ENCODE measurements around the gene GTF2IRD2.
"Not testable (repeated sequence)": the region's sequence is repeated elsewhere in the genome, so short reads cannot be mapped to it uniquely, and the experiment has no call there.

The GTF2IRD2 gene

DNA sequence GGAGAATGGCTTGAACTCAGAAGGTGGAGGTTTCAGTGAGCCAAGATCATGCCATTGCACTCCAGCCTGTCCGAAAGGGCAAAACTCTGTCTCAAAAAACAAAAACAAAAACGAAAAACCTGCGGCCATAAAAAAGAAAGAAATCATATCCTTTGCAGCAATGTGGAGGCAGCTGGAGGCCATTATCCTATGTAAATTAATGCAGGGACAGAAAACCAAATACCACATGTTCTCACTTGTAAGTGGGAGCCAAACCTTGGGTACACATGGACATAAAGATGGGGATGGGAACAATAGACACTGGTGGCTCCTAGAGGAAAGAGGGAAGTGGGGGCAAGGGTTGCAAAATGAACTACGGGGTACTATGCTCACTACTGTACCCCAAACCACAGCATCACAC lies 21.0 kb downstream of the GTF2IRD2 start:
- not testable (repeated sequence) for H3K9me3 ChIP-seq (ENCODE audit: control insufficient read depth in 1 of 2, low read length in 2 of 2); H3K4me1 ChIP-seq (ENCODE audit: control insufficient read depth in 1 of 2, insufficient read depth in 2 of 2, low read length in 2 of 2); H3K27ac ChIP-seq (ENCODE audit: low read length); H3K4me3 ChIP-seq (ENCODE audit: low read depth in 1 of 2, low read length in 2 of 2); H3K36me3 ChIP-seq (ENCODE audit: control insufficient read depth in 1 of 2, insufficient read depth in 2 of 2, low read length in 2 of 2); H3K27me3 ChIP-seq (ENCODE audit: low read depth, low read length)

DNA sequence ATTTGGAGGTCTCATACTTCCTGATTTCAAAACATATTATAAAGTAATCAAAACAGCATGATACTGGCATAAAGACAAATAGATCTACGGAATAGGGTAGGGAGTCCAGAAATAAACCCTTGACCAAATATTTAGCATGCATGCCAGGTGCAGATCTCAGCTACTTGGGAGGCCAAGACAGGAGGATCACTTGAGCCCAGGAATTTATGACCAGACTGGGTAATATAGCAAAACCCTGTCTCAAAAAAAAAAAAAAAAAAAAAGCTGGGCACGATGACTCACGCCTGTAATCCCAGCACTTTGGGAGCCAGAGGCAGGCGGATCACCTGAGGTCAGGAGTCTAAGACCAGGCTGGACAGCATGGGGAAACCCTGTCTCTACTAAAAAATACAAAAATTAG lies 21.4 kb downstream of the GTF2IRD2 start:
- not testable (repeated sequence) for H3K4me3 ChIP-seq (ENCODE audit: low read depth in 1 of 2, low read length in 2 of 2); H3K4me1 ChIP-seq (ENCODE audit: control insufficient read depth in 1 of 2, insufficient read depth in 2 of 2, low read length in 2 of 2); H3K9me3 ChIP-seq (ENCODE audit: control insufficient read depth in 1 of 2, low read length in 2 of 2); H3K36me3 ChIP-seq (ENCODE audit: control insufficient read depth in 1 of 2, insufficient read depth in 2 of 2, low read length in 2 of 2); H3K27me3 ChIP-seq (ENCODE audit: low read depth, low read length); H3K27ac ChIP-seq (ENCODE audit: low read length)

GRCh38 chr7:74821259-74821658 lies 30.1 kb downstream of the GTF2IRD2 start:
- H3K9me3 ChIP-seq (ENCODE audit: control insufficient read depth in 1 of 2, low read length in 2 of 2); H3K36me3 ChIP-seq (ENCODE audit: control insufficient read depth in 1 of 2, insufficient read depth in 2 of 2, low read length in 2 of 2); H3K4me1 ChIP-seq (ENCODE audit: control insufficient read depth in 1 of 2, insufficient read depth in 2 of 2, low read length in 2 of 2); H3K27ac ChIP-seq (ENCODE audit: low read length); H3K4me3 ChIP-seq (ENCODE audit: low read depth in 1 of 2, low read length in 2 of 2); H3K27me3 ChIP-seq (ENCODE audit: low read depth, low read length): not testable (repeated sequence)

- H3K27ac ChIP-seq (ENCODE audit: low read length); H3K27me3 ChIP-seq (ENCODE audit: low read depth, low read length); H3K4me3 ChIP-seq (ENCODE audit: low read depth in 1 of 2, low read length in 2 of 2); H3K9me3 ChIP-seq (ENCODE audit: control insufficient read depth in 1 of 2, low read length in 2 of 2); H3K4me1 ChIP-seq (ENCODE audit: control insufficient read depth in 1 of 2, insufficient read depth in 2 of 2, low read length in 2 of 2); H3K36me3 ChIP-seq (ENCODE audit: control insufficient read depth in 1 of 2, insufficient read depth in 2 of 2, low read length in 2 of 2): not testable (repeated sequence)
These were observed 31.1 kb downstream of the GTF2IRD2 start for GRCh38 chr7:74820146-74820805.

- not testable (repeated sequence) for H3K4me3 ChIP-seq (ENCODE audit: low read depth in 1 of 2, low read length in 2 of 2); H3K9me3 ChIP-seq (ENCODE audit: control insufficient read depth in 1 of 2, low read length in 2 of 2); H3K27ac ChIP-seq (ENCODE audit: low read length); H3K27me3 ChIP-seq (ENCODE audit: low read depth, low read length); H3K36me3 ChIP-seq (ENCODE audit: control insufficient read depth in 1 of 2, insufficient read depth in 2 of 2, low read length in 2 of 2); H3K4me1 ChIP-seq (ENCODE audit: control insufficient read depth in 1 of 2, insufficient read depth in 2 of 2, low read length in 2 of 2)
These were observed 35.5 kb downstream of the GTF2IRD2 start for GRCh38 chr7:74815882-74816281.

DNA sequence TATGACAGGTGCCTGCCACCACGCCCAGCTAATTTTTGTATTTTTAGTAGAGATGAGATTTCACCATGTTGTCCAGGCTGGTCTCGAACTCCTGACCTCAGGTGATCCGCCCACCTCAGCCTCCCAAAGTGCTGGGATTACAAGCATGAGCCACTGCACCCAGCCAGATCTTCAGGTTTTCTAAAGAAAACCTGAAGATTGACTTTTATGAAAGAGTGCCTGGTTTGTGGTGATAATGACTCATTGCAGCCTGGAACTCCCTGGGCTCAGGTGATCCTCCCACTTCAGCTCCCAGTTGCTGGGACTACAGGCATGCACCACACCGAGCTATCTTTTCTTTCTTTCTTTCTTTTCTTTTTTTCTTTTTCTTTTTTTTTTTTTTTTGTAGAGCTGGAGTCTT lies 52.8 kb downstream of the GTF2IRD2 start:
- not testable (repeated sequence) for H3K4me1 ChIP-seq (ENCODE audit: control insufficient read depth in 1 of 2, insufficient read depth in 2 of 2, low read length in 2 of 2); H3K4me3 ChIP-seq (ENCODE audit: low read depth in 1 of 2, low read length in 2 of 2); H3K9me3 ChIP-seq (ENCODE audit: control insufficient read depth in 1 of 2, low read length in 2 of 2); H3K27ac ChIP-seq (ENCODE audit: low read length); H3K27me3 ChIP-seq (ENCODE audit: low read depth, low read length); H3K36me3 ChIP-seq (ENCODE audit: control insufficient read depth in 1 of 2, insufficient read depth in 2 of 2, low read length in 2 of 2)

GRCh38 chr7:74797848-74798622 lies 53.4 kb downstream of the GTF2IRD2 start:
- not testable (repeated sequence) for H3K4me3 ChIP-seq (ENCODE audit: low read depth in 1 of 2, low read length in 2 of 2); H3K9me3 ChIP-seq (ENCODE audit: control insufficient read depth in 1 of 2, low read length in 2 of 2); H3K27me3 ChIP-seq (ENCODE audit: low read depth, low read length); H3K27ac ChIP-seq (ENCODE audit: low read length); H3K4me1 ChIP-seq (ENCODE audit: control insufficient read depth in 1 of 2, insufficient read depth in 2 of 2, low read length in 2 of 2); H3K36me3 ChIP-seq (ENCODE audit: control insufficient read depth in 1 of 2, insufficient read depth in 2 of 2, low read length in 2 of 2)

GRCh38 chr7:74789200-74789736 lies 62.1 kb downstream of the GTF2IRD2 start:
- H3K9me3 ChIP-seq (ENCODE audit: control insufficient read depth in 1 of 2, low read length in 2 of 2); H3K27me3 ChIP-seq (ENCODE audit: low read depth, low read length); H3K36me3 ChIP-seq (ENCODE audit: control insufficient read depth in 1 of 2, insufficient read depth in 2 of 2, low read length in 2 of 2); H3K4me1 ChIP-seq (ENCODE audit: control insufficient read depth in 1 of 2, insufficient read depth in 2 of 2, low read length in 2 of 2); H3K4me3 ChIP-seq (ENCODE audit: low read depth in 1 of 2, low read length in 2 of 2); H3K27ac ChIP-seq (ENCODE audit: low read length): not testable (repeated sequence)

DNA sequence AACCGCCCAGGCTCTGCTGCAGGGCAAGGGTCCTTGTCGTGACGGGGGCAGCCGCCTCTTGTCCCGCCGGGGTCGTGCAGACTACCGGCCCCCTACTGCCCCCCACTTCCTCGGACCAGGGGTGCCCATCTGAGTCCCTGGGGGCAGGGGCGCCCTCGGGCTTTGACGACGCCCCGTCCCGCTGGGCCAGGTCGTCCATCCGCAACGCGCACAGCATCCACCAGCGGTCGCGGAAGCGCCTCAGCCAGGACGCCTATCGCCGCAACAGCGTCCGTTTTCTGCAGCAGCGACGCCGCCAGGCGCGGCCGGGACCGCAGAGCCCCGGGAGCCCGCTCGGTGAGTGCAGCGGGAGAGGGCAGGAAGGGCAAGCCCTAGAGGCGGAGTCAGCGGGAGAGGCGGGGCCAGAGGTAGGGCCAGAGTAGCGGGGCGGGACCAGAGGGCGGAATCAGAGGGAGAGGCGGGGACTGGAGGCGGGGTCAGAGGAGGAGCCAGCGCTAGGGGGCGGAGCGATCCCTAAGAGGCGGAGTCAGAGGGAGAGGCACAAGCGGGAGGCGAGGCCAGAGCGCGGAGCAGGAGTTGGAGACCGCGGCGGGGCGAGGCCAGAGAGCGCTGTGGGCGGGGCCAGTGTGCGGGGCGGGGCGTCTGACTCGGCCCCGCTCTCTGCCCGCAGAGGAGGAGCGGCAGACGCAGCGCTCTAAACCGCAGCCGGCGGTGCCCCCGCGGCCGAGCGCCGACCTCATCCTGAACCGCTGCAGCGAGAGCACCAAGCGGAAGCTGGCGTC lies 62.8 kb downstream of the GTF2IRD2 start:
- not testable (repeated sequence) for H3K4me1 ChIP-seq (ENCODE audit: control insufficient read depth in 1 of 2, insufficient read depth in 2 of 2, low read length in 2 of 2); H3K27me3 ChIP-seq (ENCODE audit: low read depth, low read length); H3K9me3 ChIP-seq (ENCODE audit: control insufficient read depth in 1 of 2, low read length in 2 of 2); H3K36me3 ChIP-seq (ENCODE audit: control insufficient read depth in 1 of 2, insufficient read depth in 2 of 2, low read length in 2 of 2); H3K4me3 ChIP-seq (ENCODE audit: low read depth in 1 of 2, low read length in 2 of 2); H3K27ac ChIP-seq (ENCODE audit: low read length)

DNA sequence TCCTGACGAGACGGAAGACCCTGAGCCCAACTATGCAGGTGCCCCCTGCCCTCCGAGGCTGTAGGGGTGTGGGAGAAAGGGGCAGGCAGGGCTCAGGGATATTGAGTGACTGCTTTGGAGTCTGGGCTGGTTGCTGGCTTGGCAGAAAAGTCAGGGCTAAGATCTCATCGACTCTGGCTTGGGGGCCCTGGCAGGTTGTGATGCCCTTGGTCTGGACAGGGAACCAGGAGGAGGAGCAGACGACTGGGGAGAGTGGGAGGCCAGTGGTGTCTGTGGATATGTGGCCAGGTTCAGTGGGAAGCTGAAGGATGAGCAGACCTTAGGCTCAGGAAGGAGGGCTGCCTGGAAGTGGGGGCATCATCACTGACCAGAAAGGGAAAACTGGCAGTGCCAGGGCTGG lies 67.8 kb downstream of the GTF2IRD2 start:
- H3K27me3 ChIP-seq (ENCODE audit: low read depth, low read length); H3K27ac ChIP-seq (ENCODE audit: low read length); H3K36me3 ChIP-seq (ENCODE audit: control insufficient read depth in 1 of 2, insufficient read depth in 2 of 2, low read length in 2 of 2); H3K4me1 ChIP-seq (ENCODE audit: control insufficient read depth in 1 of 2, insufficient read depth in 2 of 2, low read length in 2 of 2); H3K9me3 ChIP-seq (ENCODE audit: control insufficient read depth in 1 of 2, low read length in 2 of 2); H3K4me3 ChIP-seq (ENCODE audit: low read depth in 1 of 2, low read length in 2 of 2): not testable (repeated sequence)

- H3K36me3 ChIP-seq (ENCODE audit: control insufficient read depth in 1 of 2, insufficient read depth in 2 of 2, low read length in 2 of 2); H3K9me3 ChIP-seq (ENCODE audit: control insufficient read depth in 1 of 2, low read length in 2 of 2); H3K27ac ChIP-seq (ENCODE audit: low read length); H3K4me3 ChIP-seq (ENCODE audit: low read depth in 1 of 2, low read length in 2 of 2); H3K4me1 ChIP-seq (ENCODE audit: control insufficient read depth in 1 of 2, insufficient read depth in 2 of 2, low read length in 2 of 2); H3K27me3 ChIP-seq (ENCODE audit: low read depth, low read length): not testable (repeated sequence)
These were observed 69.7 kb downstream of the GTF2IRD2 start for GRCh38 chr7:74781746-74782145.

All from muscle layer of duodenum (tissue), 2 donors.